HG02970 (cell line): ENCODE results near the gene EEFSEC.

Experiments
- ATAC-seq: cut with Tn5 transposase; IDR thresholded peaks from one replicate; pipeline ENCODE4 v1.9.1; 2021; ENCODE audit warnings: mild to moderate bottlenecking, moderate library complexity, moderate number of reproducible peaks; ENCODE audit not compliant: unreplicated experiment, low FRiP score

Gene EEFSEC

DNA sequence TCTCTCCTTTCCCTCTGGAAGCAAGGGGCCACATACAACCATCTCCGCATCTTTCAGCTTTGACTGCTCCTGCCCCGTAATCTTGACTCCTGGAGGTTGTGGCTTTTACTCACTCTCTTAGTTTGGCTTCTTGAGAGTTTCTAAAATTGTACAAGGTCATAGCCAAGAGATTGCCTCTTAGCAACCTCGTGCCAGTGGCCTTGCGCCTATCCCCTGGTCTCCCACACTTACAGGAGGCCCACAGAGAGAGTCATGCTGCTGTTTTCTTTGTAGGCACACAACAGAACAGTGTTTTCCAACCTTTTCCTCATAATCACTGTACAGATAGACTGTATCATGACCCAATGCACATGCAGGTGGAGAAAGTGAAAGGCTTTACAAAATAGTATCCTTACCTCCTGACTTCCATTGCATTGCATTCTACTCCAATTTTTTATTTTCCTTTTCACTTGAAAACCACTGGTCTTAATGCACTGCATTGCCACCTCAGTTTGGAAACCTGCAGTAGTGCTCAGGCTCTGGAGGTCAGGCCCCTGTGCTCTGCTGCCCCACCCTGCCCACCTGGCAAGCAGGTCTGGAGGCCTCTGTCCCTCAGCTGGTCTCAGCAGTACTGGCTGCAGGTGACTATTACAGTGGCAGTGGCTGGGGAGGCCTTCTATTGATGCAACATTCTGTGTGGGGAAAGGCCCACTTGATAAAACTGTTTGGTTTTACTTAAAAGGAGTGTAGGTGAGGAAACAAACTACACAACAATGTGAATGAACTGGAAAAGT, 157.2 kb downstream of the EEFSEC start:
- no peak for ATAC-seq

DNA sequence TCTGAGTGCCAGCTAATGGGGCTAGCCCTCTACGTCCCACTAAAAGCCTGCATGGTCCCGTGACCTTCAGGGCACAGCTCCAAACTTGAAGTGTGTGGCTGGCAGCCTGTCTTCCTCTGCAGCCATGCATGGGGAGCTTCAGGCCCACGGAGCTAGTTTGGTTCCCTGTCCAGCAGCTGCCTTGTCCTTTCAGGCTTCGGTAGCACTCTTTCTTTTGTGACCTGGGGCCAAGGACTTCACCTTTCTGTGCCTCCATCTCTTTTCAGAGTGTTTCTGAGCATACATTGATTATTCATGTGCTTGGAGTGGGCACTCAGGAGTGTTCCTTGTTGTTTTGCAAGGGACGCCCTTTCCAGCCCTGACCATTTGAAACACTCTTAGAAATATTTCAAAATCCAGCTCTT, 158.2 kb downstream of the EEFSEC start:
- no peak for ATAC-seq

DNA sequence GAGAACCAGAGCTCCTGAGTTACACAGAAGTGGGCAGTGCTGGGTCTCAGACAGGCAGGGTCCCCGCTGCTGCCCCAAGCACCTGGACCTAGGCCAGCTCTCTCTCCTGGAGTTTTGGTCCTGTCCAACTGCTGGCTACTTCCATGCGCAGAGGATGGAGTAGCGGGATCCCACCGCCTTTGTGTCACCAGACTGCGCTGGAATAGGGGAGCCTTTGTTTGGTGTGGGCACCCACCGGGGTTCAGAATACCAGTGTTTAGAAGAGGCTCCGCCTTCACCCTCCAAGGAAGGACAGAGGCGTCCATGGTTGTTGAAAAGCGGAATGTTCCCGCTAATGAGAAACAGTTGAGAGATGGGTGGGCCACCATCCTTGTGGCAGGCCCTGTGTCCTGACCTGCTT, 159.0 kb downstream of the EEFSEC start:
- ATAC-seq = no peak

DNA sequence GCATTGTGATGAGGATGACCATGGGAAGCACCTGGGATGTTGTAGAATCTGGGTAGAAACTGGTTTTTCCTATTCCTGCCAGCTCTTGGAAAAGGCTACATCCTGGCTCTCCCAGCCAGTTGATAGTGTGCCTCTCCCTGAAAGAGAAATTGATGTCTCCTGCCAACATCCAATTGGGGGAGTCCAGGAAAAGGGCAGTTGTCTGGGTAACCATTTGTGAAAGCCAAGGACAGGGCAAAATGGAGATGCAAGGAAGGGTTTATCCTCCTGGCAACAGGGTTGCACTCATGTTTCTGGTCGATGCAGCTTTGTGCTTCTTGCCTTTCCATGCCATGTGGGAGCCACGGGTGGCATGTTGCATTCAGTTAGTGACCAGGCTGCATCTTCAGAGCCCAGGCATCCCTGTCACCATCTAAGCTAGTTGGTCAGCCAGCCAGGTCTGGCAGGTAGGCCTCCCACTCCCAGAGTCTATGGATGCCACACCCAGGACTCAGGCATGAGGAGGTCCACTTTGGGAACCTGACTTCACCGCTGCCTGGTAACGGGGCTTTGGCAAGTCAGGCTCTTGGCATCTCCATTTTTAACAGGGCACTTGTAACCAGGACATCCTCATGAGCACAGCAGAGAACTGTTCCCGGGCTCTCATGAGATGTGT, 159.9 kb downstream of the EEFSEC start:
- ATAC-seq = no peak

DNA sequence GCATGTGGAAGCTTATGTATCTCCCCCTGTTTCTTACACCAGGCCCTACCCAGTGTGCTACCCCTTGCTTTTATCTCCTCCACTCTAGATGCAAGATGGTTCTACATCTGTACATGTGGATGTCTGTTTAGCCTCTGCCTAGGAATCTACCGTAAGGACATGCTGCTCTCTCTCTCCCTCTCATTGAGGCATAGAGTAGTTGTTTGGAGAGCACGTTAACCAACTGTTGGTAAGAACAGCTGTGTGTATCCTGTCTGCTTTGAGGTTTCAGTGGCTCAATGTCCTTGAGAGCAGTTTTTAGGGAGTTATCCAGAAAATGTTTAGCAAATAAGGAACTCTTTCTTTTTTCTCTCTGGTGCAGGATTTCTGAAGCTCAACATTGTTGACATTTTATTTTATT, 160.7 kb downstream of the EEFSEC start:
- ATAC-seq = no peak

DNA sequence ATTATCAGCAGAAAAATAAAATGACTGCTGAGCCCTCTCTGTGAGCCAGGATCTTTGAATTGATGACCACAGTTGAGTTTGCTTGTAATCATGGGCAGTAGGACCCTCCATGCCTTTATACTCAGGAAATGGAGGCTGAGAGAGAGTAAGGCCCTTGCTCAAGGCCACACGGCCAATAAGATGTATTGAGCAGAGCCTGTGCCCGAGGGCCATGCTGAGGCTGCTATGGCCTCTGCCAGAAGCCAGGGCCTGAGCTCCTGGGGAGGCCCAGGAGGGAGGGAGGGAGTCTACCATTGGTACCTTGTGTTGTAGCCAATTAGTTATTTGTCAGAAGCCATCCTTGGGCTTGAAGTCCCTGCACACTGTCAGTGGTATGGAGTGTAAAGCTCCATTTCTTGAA, 162.0 kb downstream of the EEFSEC start:
- no peak for ATAC-seq

DNA sequence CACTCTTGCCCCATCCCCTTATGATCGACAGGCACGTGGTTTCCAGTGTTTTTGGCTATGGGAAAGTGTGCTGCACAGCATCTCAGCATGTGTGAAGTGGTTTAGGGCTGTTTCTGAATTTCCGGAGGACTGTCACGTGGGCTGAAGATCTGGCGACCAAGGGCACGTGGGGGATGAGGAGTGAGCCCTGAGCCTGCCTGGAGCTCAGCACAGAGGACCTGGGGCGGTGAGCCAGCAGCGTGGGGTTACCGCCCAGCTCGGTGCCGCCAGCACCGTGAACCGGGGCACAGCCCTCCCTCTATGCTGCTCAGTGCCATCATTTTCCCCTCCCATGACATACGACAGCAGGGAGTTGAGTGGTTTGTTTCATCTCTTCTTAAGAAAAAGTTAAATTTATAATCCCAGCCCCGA, 163.2 kb downstream of the EEFSEC start:
- ATAC-seq = no peak

DNA sequence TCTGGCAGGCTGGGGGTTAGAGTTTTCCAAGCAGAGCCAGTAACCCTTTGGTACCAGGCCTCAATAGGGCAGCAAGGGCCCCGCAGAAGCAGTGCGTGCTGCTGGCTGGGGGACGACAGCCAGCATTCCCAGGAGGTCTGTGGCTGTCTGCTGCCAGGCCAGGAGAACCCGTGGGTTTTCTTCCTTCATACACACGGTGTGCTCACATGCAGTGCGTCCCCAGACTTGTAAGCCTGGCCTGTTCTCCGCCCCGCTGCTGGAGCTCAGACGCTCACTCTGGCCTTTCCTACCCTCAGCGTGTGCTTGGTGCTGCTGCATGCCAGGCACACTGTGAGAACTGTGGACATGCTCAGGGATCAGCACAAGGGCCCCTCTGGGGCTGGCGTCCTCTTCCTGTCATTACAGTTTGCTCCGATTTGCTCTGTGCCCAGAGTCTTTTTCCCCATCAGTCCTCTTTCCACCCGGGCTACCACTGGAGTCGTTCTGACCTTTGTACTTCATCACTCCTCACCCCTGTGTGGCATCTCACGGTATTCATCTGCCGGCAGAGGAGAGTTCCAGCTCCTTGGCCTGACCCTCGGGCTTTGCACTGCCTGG, 163.9 kb downstream of the EEFSEC start:
- no peak for ATAC-seq

DNA sequence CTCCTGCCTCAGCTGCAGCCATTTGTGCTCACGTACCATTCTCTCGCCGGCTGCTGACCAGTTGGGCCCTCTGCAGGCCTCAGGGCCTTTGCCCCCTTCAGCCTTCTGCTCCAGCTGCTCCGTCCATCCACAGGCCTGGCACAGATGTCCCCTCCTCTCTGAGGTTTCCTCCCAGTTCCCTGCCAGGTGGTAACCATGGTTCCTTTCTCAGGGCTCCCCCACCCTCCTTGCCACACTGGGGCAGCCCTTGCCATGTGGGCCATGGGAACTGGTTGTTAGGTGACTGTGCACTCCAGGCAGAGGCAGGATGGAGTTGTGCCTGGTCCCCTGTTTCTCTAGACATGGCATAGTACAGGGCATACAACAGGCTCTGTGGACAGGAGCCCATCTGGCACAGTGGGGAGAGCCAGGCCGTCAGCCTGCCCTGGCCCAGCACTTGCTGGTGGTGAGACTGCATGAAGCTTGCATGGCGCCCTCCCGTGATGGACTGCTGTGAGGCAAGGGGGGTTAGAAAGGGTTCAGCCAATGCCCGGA, 164.5 kb downstream of the EEFSEC start:
- no peak for ATAC-seq

DNA sequence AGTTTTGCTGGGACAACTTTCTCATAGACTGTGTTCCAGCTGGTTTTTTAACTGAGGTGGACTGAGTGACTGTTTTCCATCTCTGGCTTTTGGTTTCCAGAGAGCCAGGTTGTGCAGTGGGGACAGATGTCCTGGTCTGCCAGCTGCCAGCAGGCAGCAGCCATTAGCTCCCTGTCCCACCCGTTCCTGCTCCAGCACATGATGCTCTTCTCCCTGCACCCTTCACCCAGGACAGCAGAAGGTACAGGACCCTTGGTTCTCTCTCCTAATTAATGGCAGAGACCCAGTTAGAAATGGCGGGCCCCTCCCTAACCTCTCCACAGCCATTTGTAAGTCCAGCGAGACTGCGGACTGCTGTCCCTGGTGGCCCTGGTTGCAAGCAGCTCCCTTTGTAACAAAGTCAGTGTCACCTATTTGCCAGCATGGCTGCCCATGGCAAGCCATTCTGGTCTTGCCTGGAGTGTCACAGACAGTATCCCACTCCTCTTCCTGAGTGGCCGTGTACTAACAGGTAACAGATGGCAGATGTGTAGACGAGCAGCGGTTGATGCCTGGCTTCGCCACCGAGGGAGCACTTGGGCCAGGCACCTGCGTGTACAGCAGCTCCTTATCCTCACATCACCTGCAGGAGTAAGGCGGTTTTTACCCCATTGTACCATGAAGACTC, 165.1 kb downstream of the EEFSEC start:
- ATAC-seq = no peak

DNA sequence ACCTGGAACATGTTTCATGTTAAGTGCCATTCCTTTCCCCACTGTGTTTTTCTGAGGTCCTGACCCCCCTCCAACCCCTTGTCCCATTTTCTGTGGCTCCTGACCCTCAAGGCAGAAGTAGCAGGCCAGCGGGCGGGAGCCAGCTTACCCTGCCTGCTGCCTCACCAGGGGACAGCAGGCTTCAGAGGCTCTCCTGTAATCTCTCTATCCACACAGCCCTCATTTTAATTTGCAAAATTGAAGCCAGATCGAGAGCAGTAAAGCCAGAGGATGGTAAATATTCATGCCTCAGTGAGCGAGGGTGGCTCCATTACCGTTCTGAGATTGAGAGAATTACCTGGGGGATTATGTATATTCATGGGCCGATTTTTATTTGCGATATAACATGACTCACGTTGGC, 165.8 kb downstream of the EEFSEC start:
- ATAC-seq = no peak

DNA sequence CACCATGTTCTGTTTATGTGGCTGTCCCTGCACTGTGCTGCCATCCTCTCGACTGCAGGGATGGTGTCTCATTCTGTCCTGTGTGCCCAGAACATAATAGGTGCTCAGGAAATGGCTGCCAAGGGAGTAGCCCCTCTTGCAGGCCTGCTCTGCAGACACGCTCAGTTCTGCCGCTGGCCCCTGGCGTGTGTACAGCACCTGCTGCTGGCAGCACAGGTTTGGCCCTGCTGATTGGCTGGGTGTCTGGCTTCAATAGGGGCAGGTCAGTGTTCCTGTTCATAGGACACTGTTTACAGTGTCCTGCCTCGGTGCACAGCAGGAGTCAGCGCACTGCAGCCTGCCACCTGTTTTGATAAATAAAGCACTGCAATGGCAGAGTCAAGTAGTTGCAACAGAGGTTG, 166.5 kb downstream of the EEFSEC start:
- no peak for ATAC-seq

DNA sequence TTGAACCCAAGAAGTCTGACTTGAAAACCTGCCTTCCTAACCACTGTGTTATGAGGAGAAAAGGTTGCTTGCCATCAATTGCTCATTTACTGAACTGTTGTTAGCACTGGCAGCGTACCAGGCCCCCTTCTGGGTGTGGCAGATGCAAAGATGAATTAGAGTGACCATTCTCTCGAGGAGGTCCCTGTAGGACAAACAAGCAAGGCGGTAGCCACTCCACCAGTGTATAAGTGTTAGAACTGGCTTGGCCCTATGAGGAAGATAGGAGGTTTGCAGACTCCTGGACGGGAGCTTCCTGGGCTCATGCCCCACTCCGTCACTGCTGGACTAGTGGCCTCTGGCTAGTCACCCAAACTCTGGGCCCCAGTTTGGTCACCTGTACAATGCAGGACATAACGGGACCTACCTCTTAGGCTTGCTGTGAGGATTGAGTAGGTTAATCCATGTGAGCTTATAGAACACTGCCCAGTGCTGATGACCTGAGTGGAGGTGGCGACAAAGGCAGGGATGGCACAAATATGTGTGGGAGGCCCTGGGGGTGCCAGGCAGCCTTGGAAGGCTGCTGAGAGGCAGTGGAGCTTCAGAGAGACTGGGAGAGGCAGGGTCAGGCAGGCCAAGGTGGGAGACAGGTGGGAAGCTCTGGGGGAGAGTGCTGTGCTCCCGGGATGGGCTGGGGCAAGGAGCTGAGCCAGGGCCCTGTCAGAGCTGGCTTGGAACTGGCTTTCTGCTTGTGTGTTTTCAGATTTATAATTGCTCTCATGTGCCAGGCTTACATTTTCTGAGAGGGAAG, 167.5 kb downstream of the EEFSEC start:
- ATAC-seq = no peak

DNA sequence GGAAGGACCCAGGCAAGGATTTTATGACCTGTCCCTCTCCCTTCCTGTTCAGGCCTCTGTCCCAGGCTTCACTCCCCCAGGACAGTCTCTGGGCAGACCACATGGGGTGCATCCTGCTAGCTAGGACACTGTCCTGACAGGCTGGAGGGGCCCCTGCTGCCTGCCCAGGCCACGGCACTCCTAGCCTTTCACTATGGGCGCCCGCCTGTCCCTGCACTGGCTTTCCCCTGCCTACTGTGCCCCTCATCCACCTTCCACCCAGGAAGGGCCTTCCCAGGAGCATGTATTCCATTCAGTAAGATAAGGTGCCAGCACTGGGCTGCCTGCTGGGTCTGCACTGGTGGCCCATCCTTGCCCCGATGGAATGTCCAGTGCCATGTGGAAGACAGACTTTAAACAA, 168.1 kb downstream of the EEFSEC start:
- ATAC-seq = no peak

DNA sequence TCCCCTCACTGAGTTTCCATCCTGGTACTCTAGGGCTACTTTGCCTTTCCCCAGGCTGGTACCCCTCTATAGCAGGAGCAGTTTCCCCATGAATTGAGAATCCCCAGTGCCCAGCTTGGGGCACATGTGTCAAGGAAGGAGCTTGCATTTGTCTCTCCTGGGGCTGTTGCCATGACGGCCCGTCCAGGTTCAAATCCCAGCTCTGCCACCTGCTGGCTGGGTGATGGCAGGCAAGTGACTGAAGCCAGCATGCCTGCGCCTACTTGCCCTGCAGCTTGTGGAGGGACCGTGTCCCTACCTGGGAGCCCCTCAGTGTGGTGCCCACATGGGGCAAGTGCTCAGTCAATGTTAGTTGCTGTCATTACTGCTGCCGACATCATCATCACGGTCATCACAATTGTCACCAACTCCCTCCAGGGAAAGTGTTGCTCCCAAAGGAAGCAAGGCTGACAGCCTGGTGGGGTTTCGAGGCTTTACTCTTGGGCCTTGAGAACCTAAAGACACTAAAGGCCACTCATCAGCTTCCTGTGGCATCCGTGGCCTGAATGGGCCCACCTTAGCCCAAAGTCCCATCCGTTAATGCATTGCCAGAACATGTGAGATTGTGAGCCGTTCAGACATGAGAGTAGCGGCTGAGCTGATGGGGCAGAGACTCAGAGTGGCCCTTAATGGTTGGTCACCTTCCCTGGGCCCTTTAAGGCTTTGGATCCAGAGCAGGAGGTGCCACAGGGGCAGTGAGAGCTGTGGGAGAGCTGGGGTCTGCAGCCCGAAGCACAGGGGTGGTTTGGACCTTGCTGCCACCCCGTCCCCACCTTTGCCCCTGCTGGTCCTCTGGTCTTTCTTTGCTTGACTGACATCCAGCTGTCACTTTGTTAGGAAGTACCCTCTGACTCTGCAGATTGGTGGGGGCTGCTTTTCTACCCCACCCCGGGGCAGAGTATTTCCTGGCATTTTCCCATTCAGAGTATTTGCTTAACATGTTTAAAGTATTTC, 169.0 kb downstream of the EEFSEC start:
- ATAC-seq = no peak

DNA sequence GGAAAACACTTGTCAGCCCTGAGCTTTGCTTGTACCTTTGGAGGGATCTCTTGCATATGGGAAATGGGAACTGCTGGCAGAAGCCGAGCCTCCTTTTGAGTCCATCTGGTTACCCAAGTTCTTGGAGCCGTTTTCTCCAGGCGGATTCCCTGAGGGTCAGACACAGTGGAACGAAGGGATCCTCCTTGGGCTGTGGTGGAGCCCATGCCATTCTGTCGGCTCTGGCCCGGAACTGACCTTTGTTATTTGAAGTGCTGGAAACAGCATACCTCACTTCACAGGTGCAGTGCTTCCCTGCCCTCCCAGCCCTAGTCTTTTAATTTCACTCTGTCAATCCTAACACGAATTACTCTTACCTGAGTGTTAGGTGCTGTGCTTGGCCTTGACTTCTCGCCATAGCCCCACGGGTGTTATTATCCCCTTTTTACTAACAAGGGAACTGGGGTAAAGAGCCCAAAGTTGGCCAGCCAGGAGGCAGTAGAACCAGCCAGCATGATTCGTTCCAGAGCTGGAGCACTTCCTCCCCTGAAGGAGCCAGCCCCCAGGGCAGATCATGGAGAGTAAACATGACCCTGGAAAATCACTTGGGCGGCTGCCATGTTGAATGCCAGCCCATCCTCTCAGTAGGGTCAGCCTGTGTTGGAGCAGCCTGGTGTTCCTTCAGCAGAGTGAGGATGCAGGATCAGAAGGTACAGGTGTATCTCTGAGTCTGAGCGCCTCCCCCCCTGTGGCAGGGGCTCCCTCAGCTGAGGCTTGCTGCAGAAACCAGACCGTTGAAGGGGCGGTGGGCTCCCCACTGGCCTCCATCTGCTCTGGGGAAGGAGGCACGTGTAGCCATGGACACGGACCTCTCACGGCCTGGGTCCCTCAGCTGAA, 170.2 kb downstream of the EEFSEC start:
- ATAC-seq = no peak

DNA sequence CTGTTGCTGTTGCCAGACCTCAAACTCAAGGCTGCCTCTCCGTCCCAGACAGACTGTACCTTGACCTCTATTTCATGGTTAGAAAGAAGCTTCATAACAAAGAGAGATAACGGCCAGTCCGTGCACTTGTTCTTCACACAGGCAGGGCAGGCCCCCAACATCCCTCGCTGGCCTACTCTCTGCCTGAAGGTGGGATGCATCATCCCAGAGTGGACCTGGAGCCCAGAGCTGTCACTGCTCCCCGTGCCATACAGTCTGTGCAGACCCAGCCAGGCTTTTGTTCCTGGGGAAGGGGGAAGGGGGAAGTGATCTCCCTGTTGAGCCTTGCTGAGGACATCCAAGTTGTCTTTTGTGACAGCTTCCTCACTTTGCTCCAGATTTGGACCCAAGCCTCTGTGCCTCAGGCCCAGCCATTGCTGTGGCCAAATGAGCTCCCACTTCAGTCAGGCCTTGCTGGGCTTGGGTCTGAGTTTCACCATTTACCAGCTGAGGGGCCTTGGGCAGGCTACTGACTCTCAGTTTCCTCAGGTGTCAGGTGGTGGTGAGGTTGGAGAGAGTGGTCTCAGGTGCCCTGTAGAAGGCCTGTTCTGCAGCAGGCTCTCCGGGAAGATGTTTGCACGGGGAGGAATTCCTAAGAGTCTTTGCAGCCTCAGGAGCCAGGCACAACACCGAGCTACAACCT, 171.8 kb downstream of the EEFSEC start:
- ATAC-seq = no peak
